Cardiac fibroblast (primary cell): ENCODE data around the gene P2RX6.
A peak's percentile ranks its signal among the peaks of the same experiment; 100 is the strongest.
"Not testable (repeated sequence)": the region's sequence is repeated elsewhere in the genome, so short reads cannot be mapped to it uniquely, and the experiment has no call there.

Experiments used
- DNase-seq, 2 donors: peaks; one replicate each; pipeline versions ENCODE4 v3.0.0 to v3.0.0-alpha.2; 2010; ENCODE audit warnings: low read depth in 2 of 2
- H3K4me3 ChIP-seq, 2 donors: replicated peaks in 1 of 2; 1 replicate in 1 of 2; 2 replicates in 1 of 2; pipeline ENCODE4 v1.5.1; 2011; ENCODE audit warnings: low read depth in 2 of 2, low read length in 2 of 2, mild to moderate bottlenecking in 2 of 2, moderate library complexity in 1 of 2
- TF ChIP-seq, protein P1 (sequence below): IDR thresholded peaks from one replicate; pipeline ENCODE4 v1.5.1; 2011; ENCODE audit warnings: low read depth, mild to moderate bottlenecking, low read length, inconsistent platforms

P2RX6 gene

DNA sequence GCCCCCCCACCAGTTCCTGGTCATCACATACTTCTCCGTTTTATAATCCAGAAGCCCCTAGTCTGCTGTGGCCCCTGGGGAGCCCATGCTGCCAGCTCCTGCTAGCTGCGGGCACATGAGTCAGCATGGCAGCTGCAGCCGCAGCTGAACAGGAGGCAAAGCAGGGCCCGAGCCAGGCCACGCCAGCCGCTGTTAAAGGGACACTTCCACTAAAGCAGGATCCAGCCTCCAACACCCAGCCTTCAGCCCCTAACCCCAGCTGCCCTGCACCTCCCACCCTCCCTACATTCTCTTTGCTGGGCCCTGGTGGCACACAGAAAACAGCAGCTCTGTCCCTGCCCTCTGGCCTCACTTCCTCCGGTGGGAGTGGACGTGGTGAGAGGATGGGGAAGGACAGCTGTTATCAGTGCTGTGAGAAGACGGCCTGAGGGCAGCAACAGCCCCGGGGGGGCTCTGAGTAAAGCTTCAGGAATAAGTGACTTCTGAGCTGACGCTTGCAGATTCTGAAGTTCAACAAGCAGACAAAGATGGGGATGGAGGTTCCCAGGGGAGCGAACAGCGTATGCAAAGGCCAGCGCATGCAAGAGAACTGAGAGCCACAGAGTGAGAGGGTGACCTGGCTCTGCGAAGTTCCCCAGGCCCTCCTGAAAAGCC, 30.1 kb downstream of the P2RX6 start:
- TF ChIP-seq, protein P1, sequence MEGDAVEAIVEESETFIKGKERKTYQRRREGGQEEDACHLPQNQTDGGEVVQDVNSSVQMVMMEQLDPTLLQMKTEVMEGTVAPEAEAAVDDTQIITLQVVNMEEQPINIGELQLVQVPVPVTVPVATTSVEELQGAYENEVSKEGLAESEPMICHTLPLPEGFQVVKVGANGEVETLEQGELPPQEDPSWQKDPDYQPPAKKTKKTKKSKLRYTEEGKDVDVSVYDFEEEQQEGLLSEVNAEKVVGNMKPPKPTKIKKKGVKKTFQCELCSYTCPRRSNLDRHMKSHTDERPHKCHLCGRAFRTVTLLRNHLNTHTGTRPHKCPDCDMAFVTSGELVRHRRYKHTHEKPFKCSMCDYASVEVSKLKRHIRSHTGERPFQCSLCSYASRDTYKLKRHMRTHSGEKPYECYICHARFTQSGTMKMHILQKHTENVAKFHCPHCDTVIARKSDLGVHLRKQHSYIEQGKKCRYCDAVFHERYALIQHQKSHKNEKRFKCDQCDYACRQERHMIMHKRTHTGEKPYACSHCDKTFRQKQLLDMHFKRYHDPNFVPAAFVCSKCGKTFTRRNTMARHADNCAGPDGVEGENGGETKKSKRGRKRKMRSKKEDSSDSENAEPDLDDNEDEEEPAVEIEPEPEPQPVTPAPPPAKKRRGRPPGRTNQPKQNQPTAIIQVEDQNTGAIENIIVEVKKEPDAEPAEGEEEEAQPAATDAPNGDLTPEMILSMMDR, result no peak
- DNase-seq, result peak; percentile 73 to 86
- H3K4me3 ChIP-seq, result peak overlapping the region; percentile 19 to 49

GRCh38 chr22:21045585-21046294, 30.8 kb downstream of the P2RX6 start, which contains the start of gene LRRC74B:
TSS of gene LRRC74B (plus strand) at chr22:21045946. CDS start at chr22:21045987, 41 bp downstream.
- TF ChIP-seq, protein P1, result no peak
- H3K4me3 ChIP-seq, result peak within 1 kb of the TSS; percentile 44 to 49
- peak; percentile 93 to 95 for DNase-seq

DNA sequence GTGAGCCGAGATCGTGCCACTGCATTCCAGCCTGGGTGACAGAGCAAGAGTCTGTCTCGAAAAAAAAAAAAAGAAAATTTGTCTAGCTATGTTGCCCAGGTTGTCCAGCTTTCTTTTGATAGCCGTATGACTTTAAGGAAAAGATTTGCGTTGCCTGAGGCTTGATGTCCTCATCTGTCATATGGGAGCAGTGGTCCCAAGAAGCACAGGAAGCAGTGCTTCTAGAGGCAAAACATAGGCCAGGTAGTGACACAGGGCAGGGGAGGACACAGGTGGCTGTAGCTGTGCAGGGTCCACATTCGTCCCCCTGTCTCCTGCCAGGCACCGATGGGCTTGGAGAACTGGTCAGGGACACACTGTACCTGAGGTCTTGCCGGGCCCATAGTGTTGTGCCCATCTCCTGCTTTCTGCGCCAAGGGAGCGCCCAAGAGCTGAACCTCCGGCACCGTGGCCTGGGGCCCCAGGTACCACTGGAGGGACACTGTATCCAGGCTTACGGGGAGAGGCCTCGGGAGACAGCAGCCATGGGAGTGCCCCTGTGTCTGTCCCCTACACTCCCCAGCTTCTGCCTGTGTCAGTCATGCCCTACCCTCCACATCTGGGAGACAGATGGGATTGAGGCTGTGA, 32.2 kb downstream of the P2RX6 start:
- no peak overlapping the region for H3K4me3 ChIP-seq
- DNase-seq, result no peak
- TF ChIP-seq, protein P1, result no peak

DNA sequence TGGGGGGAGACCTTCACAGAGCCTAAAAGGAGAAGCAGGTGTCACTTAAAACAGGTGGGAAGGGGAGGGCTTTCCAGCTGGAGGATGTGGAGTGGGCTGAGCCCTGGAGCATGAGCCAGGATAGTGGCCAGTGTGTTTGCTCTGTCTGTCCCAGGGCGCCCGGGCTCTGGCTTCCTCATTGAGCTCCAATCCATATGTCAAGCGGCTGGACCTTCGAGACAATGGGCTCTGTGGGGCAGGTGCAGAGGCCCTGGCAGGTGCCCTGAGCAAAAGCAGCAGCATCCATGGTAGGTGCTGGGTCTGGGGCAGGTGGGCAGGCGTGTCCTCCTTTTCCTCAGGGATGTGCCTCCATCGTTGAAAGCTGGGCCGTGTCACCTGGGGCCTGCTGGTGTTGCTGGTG, 32.8 kb downstream of the P2RX6 start:
- H3K4me3 ChIP-seq, result no peak overlapping the region
- no peak for DNase-seq
- TF ChIP-seq, protein P1, result no peak

- DNase-seq, result not testable (repeated sequence)
These were observed 33.5 kb downstream of the P2RX6 start for GRCh38 chr22:21048448-21048847.

GRCh38 chr22:21048965-21049364, 34.0 kb downstream of the P2RX6 start:
- DNase-seq, H3K4me3 ChIP-seq: not testable (repeated sequence)

More at GRCh38 chr22:21048448-21048847, 33.5 kb downstream of the P2RX6 start:
- not testable (repeated sequence) for H3K4me3 ChIP-seq

DNA sequence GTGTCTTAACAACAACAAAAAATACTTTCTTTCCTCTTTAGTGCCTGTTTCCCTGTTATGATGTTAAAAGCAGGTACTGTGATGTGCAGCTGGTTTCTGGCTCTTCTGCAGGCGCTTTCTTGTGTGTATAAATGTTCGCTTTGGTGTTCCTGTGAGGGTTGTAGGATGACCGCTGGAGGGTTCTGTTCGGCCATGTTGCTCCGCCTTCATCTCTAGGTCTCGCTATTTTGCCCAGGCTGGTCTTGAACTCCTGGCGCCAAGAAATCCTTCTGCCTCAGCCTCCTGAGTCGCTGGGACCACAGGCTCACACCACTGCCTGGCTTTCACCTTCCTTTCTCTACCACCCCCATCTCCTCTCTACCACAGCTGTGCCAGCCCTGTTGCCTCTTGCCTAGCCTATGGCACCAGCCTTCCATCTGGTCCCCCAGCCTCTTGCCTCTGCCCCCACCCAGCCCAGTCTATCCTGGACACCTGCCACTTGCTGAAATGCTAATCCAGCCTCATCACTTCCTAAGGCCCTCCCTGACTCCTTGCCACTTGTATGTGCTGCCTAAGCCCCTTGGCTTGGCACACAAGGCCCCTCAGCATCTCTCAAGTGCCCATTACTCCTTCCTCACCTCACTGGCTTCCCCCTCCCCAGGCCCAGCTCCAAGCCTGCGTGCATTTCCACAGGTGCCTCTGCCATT, 36.3 kb downstream of the P2RX6 start:
- TF ChIP-seq, protein P1, result no peak
- H3K4me3 ChIP-seq, result no peak overlapping the region
- DNase-seq, result no peak
